Gastrocnemius medialis (tissue), 4 donors: Measurements from ENCODE around the gene ATF4. TPM values are rescaled to one million over a fixed set of nuclear protein-coding genes. Genes with fewer than 3 reads are reported as not detected.
A peak's percentile ranks its signal among the peaks of the same experiment; 100 is the strongest.
"Not testable (repeated sequence)": the region's sequence is repeated elsewhere in the genome, so short reads cannot be mapped to it uniquely, and the experiment has no call there.

Source experiments
- ATAC-seq, 2 donors: fragments of 150-250 bp; one replicate each; pipeline ENCODE4 v1.9.1; 2016
- DNase-seq, 2 donors: peaks; one replicate each; pipeline ENCODE4 v3.0.0-alpha.2; 2019
- H3K27ac ChIP-seq, 4 donors: fragments of 200-600 bp; sonication (generic); 1 replicate in 1 of 4; 2 replicates in 3 of 4; pipeline ENCODE4 v1.5.1; 2016 to 2018; ENCODE audit warnings: mild to moderate bottlenecking in 2 of 4, moderate library complexity in 1 of 4
- H3K27me3 ChIP-seq, 3 donors: fragments of 200-600 bp; sonication (generic) in 2 of 3; 1 replicate in 1 of 3; 2 replicates in 2 of 3; pipeline versions ENCODE4 v1.5.1 to v1.6.0; 2016 to 2019; ENCODE audit warnings: mild to moderate bottlenecking in 1 of 3, moderate library complexity in 1 of 3
- H3K36me3 ChIP-seq, 2 donors: fragments of 200-600 bp; sonication (generic) in 1 of 2; one replicate each; pipeline ENCODE4 v1.5.1; 2017 to 2018
- H3K4me1 ChIP-seq, 2 donors: fragments of 200-600 bp; sonication (generic) in 1 of 2; one replicate each; pipeline ENCODE4 v1.5.1; 2016 to 2017; ENCODE audit warnings: mild to moderate bottlenecking in 2 of 2
- H3K4me3 ChIP-seq, 4 donors: fragments of 200-600 bp; sonication (generic) in 3 of 4; 1 replicate in 1 of 4; 2 replicates in 3 of 4; pipeline ENCODE4 v1.5.1; 2016 to 2019; ENCODE audit warnings: mild to moderate bottlenecking in 2 of 4
- H3K9me3 ChIP-seq, 3 donors: fragments of 200-600 bp; sonication (generic) in 2 of 3; 1 replicate in 1 of 3; 2 replicates in 2 of 3; pipeline ENCODE4 v1.5.1; 2016 to 2019
- CTCF ChIP-seq, 5 experiments: fragments of 450-650 bp in 3 of 5; fragments of 200-600 bp in 2 of 5; sonication (generic) in 2 of 5; IDR thresholded peaks in 4 of 5; conservative IDR thresholded peaks in 1 of 5; 1 replicate in 4 of 5; 2 replicates in 1 of 5; pipeline ENCODE4 v1.5.1; 2016 to 2019; ENCODE audit warnings: antibody characterized with exemption in 5 of 5, mild to moderate bottlenecking in 3 of 5, moderate library complexity in 3 of 5
- POLR2A ChIP-seq, 2 donors: fragments of 450-650 bp; IDR thresholded peaks; one replicate each; pipeline ENCODE4 v1.6.1; 2017; ENCODE audit warnings: antibody characterized with exemption in 2 of 2, mild to moderate bottlenecking in 2 of 2, moderate library complexity in 2 of 2
- in situ Hi-C, 4 donors: fragments of 200-750 bp; cut with MboI; loops; one replicate each; pipeline versions ENCODE4 v1.15.0 to v1.8.0; 2017; ENCODE audit warnings: low sequenced_read_pairs in 4 of 4
- intact Hi-C: fragments of 100-400 bp; cut with DNase I; formaldehyde crosslinking; loops from one replicate; pipeline ENCODE4 v1.15.1; 2023; ENCODE audit warnings: low total_unique reads
- total RNA-seq, 4 donors: library from RNA; depleted of rRNA; stranded (reverse); fragments of >200 nt; gene quantifications; one replicate each; pipeline versions ENCODE4 v1.1.0 to v1.2.3, GENCODE V29; 2016

Gene ATF4
- total RNA-seq, 4 donors from 2014 or later: 480 to 666 (median 533) TPM

- Histone ChIP-seq H3K27ac (peak overlapping the region in 3 of 4 donors; percentile 85 to 95 (median 92)), H3K27me3 (no peaks in the 10 kb centered on the region), H3K36me3 (peaks cover 0 to 47% of the 10 kb centered on the region in 2 donors), H3K4me1 (peaks cover 29 to 30% of the 10 kb centered on the region in 2 donors), H3K9me3 (no peaks in the 10 kb centered on the region), H3K4me3 (peak overlapping the region; percentile 89 to 94 (median 90))
- DNase-seq: no peak
- in situ Hi-C loops (loop anchor here in 2 of 4 donors (10.0 to 25.0 kb wide), 3 partner anchors 99 to 341 kb away; partner anchors contain the start of genes CBX7 (in 2 of the 2) and RPL3 (in 1 of the 2)), intact Hi-C loops (loop anchor here (5.0 to 10.0 kb wide), 2 partner anchors 71 to 1351 kb away; partner anchors contain the start of genes ST13 and XPNPEP3)
- no peak for TF ChIP-seq CTCF (IDR thresholded peaks at IDR 0.05 in 4 of 5, conservative IDR thresholded peaks at IDR 0.05 in 1 of 5)
- TF ChIP-seq POLR2A (IDR thresholded peaks at IDR 0.05): no peak
- ATAC-seq: no peak
Observed at GRCh38 chr22:39503630-39504029, 16.7 kb upstream of the ATF4 start.

GRCh38 chr22:39504071-39504470, 16.3 kb upstream of the ATF4 start:
- no peaks in the 10 kb centered on the region for H3K27me3 ChIP-seq
- H3K4me1 ChIP-seq: peaks cover 27 to 29% of the 10 kb centered on the region in 2 donors
- H3K36me3 ChIP-seq: peaks cover 0 to 49% of the 10 kb centered on the region in 2 donors
- DNase-seq (no peak), ATAC-seq (no peak)
- peak overlapping the region in 1 of 4 donors; percentile 91 for H3K4me3 ChIP-seq
- H3K9me3 ChIP-seq: no peaks in the 10 kb centered on the region
- intact Hi-C loops: loop anchor here (5.0 to 10.0 kb wide), 2 partner anchors 72 to 1351 kb away; partner anchors contain the start of genes ST13 and XPNPEP3
- in situ Hi-C loops: loop anchor here in 2 of 4 donors (10.0 to 25.0 kb wide), 3 partner anchors 99 to 342 kb away; partner anchors contain the start of genes CBX7 (in 2 of the 2) and RPL3 (in 1 of the 2)
- TF ChIP-seq POLR2A (IDR thresholded peaks at IDR 0.05) (no peak), CTCF (IDR thresholded peaks at IDR 0.05 in 4 of 5, conservative IDR thresholded peaks at IDR 0.05 in 1 of 5) (no peak)
- H3K27ac ChIP-seq: no peak overlapping the region

GRCh38 chr22:39507021-39507420, 13.3 kb upstream of the ATF4 start:
- intact Hi-C loops: loop anchor here (10.0 kb wide), 1 partner anchor 1348 kb away; the partner anchor contains the start of genes ST13 and XPNPEP3
- Histone ChIP-seq H3K4me1 (peaks cover 15 to 20% of the 10 kb centered on the region in 2 donors), H3K36me3 (peaks cover 0 to 75% of the 10 kb centered on the region in 2 donors)
- not testable (repeated sequence) for DNase-seq, H3K4me3 ChIP-seq, H3K27ac ChIP-seq, H3K27me3 ChIP-seq, ATAC-seq, H3K9me3 ChIP-seq
- in situ Hi-C loops: loop anchor here in 2 of 4 donors (10.0 to 25.0 kb wide), 3 partner anchors 102 to 345 kb away; partner anchors contain the start of genes CBX7 (in 2 of the 2) and RPL3 (in 1 of the 2)

GRCh38 chr22:39508393-39508792, 12.0 kb upstream of the ATF4 start:
- intact Hi-C loops: loop anchor here (10.0 kb wide), 1 partner anchor 1346 kb away; the partner anchor contains the start of genes ST13 and XPNPEP3
- in situ Hi-C loops: loop anchor here in 2 of 4 donors (10.0 to 25.0 kb wide), 3 partner anchors 104 to 346 kb away; partner anchors contain the start of genes CBX7 (in 2 of the 2) and RPL3 (in 1 of the 2)
- Histone ChIP-seq H3K27me3 (no peaks in the 10 kb centered on the region), H3K4me3 (no peak overlapping the region), H3K4me1 (peaks cover 9 to 14% of the 10 kb centered on the region in 2 donors), H3K36me3 (peaks cover 0 to 89% of the 10 kb centered on the region in 2 donors), H3K27ac (peak overlapping the region in 1 of 4 donors; percentile 48), H3K9me3 (no peaks in the 10 kb centered on the region)
- no peak for TF ChIP-seq POLR2A (IDR thresholded peaks at IDR 0.05)
- TF ChIP-seq CTCF (IDR thresholded peaks at IDR 0.05 in 4 of 5, conservative IDR thresholded peaks at IDR 0.05 in 1 of 5): no peak
- ATAC-seq: no peak
- DNase-seq: no peak

GRCh38 chr22:39510529-39511149, 9.7 kb upstream of the ATF4 start:
- H3K27ac ChIP-seq: no peak overlapping the region
- intact Hi-C loops (no loop called here), in situ Hi-C loops (loop anchor here in 2 of 4 donors (10.0 to 25.0 kb wide), 3 partner anchors 106 to 348 kb away; partner anchors contain the start of genes CBX7 (in 2 of the 2) and RPL3 (in 1 of the 2))
- H3K4me1 ChIP-seq: no peaks in the 10 kb centered on the region
- ATAC-seq (no peak), DNase-seq (no peak)
- H3K27me3 ChIP-seq: no peaks in the 10 kb centered on the region
- H3K36me3 ChIP-seq: peaks cover 0 to 93% of the 10 kb centered on the region in 2 donors
- TF ChIP-seq CTCF (IDR thresholded peaks at IDR 0.05 in 4 of 5, conservative IDR thresholded peaks at IDR 0.05 in 1 of 5): no peak
- no peak for TF ChIP-seq POLR2A (IDR thresholded peaks at IDR 0.05)
- H3K4me3 ChIP-seq: no peak overlapping the region
- H3K9me3 ChIP-seq: no peaks in the 10 kb centered on the region
